Panc1 (cell line): ENCODE results near the gene CROCC2. TPM values are rescaled to one million over a fixed set of nuclear protein-coding genes. Genes with fewer than 3 reads are reported as not detected.
A peak's percentile ranks its signal among the peaks of the same experiment; 100 is the strongest.

Source experiments
- ATAC-seq: fragments of 200-7000 bp; cut with Tn5 transposase; 2 replicates; pipeline ENCODE4 v1.9.1; 2020; ENCODE audit warnings: mild to moderate bottlenecking, moderate library complexity
- BruUV-seq: library from RNA; stranded (reverse); fragments of 400-500 nt; replicated peaks from 2 replicates; lab custom pipeline; 2021; lab: Mats Ljungman, UMichigan
- CTCF ChIA-PET: fragments of 300-600 bp; sonication (Branson Sonifier 250); formaldehyde crosslinking; loops from one replicate; lab custom pipeline; 2022; ENCODE audit warnings: antibody characterized with exemption; lab: Charles Lee
- POLR2A ChIA-PET: fragments of 300-600 bp; sonication (Branson Sonifier 250); formaldehyde crosslinking; loops from one replicate; lab custom pipeline; 2022; ENCODE audit warnings: antibody characterized with exemption; lab: Charles Lee
- DNase-seq: peaks from one replicate; pipeline ENCODE4 v3.0.0-alpha.2; 2010; ENCODE audit warnings: low read depth, low spot score
- H3K27ac ChIP-seq: 2 replicates; pipeline ENCODE4 v1.5.1; 2011; ENCODE audit warnings: mild to moderate bottlenecking, low read length, inconsistent platforms
- H3K27me3 ChIP-seq: fragments of 200-500 bp; sonication (Bioruptor generic); 2 replicates; pipeline ENCODE4 v1.6.0; 2014; ENCODE audit warnings: low read length, inconsistent platforms; ENCODE audit not compliant: control insufficient read depth, insufficient read depth
- H3K36me3 ChIP-seq: fragments of 200-500 bp; sonication (Bioruptor generic); 2 replicates; pipeline ENCODE4 v1.5.1; 2014; ENCODE audit warnings: inconsistent platforms, mild to moderate bottlenecking, low read length, moderate library complexity; ENCODE audit not compliant: control insufficient read depth, insufficient read depth
- H3K4me1 ChIP-seq: 2 replicates; pipeline ENCODE4 v1.5.1; 2011; ENCODE audit warnings: inconsistent platforms, mild to moderate bottlenecking, low read length, moderate library complexity; ENCODE audit not compliant: control insufficient read depth, insufficient read depth
- H3K4me3 ChIP-seq, 2 experiments: 2 replicates each; pipeline ENCODE4 v1.5.1; 2011 to 2012; ENCODE audit warnings: low read depth in 2 of 2, low read length in 2 of 2, mild to moderate bottlenecking in 2 of 2, inconsistent platforms in 1 of 2, moderate library complexity in 1 of 2
- H3K9me3 ChIP-seq: fragments of 200-500 bp; sonication (Bioruptor generic); 2 replicates; pipeline ENCODE4 v1.5.1; 2014; ENCODE audit warnings: low read depth, mild to moderate bottlenecking, inconsistent platforms, low read length, moderate library complexity; ENCODE audit not compliant: control insufficient read depth, insufficient read depth
- CTCF ChIP-seq: fragments of 450-650 bp; IDR thresholded peaks from 2 replicates; pipeline ENCODE4 v1.5.1; 2017; ENCODE audit warnings: mild to moderate bottlenecking
- POLR2AphosphoS5 ChIP-seq: IDR thresholded peaks from 2 replicates; pipeline ENCODE4 v1.6.1; 2012; ENCODE audit warnings: mild to moderate bottlenecking, low read depth, low read length, moderate library complexity
- SIN3A ChIP-seq: IDR thresholded peaks from 2 replicates; pipeline ENCODE4 v1.6.1; 2012; ENCODE audit warnings: low read depth, mild to moderate bottlenecking, low read length, moderate library complexity, borderline replicate concordance; ENCODE audit not compliant: insufficient read depth
- TCF7L2 ChIP-seq: IDR thresholded peaks from 2 replicates; pipeline ENCODE4 v1.6.1; 2011; ENCODE audit warnings: mild to moderate bottlenecking, low read depth, low read length, inconsistent platforms
- in situ Hi-C: cut with HindIII; loops from 2 replicates; pipeline ENCODE4 v1.10.0; 2016; ENCODE audit warnings: low sequenced_read_pairs, low pct_unique_long_range_greater_than_20kb
- intact Hi-C: fragments of 100-400 bp; cut with micrococcal nuclease; formaldehyde crosslinking; loops from one replicate; pipeline ENCODE4 v1.10.0; 2022; ENCODE audit not compliant: unreplicated experiment
- total RNA-seq: library from RNA; stranded (reverse); gene quantifications from one replicate; pipeline ENCODE4 v1.2.1, GENCODE V29; 2021; ENCODE audit not compliant: unreplicated experiment
- TF ChIP-seq, protein P1 (sequence below), 2 experiments: IDR thresholded peaks; 2 replicates each; pipeline ENCODE4 v1.6.1; 2011 to 2012; ENCODE audit warnings: low read depth in 2 of 2, control low read depth in 1 of 2, low read length in 1 of 2, mild to moderate bottlenecking in 1 of 2, moderate library complexity in 1 of 2; ENCODE audit not compliant: insufficient read depth in 1 of 2

Gene CROCC2
- total RNA-seq, 1 experiment from 2014 or later = 0.23 TPM

DNA sequence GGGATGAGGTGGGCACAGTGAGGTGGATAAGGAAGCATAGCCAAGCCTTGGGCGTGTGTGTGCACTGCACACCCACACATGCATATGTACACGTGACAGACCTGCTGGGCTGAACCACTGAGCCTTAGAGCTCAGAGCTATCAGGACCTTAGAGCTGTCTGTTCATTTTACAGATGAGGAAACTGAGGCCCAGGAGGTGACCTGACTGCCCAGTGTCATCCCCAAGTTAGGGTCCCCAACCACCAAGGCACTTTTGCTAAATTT lies 84.1 kb downstream of the CROCC2 start:
- Histone ChIP-seq H3K4me3 (no peak overlapping the region), H3K4me1 (peaks cover 18% of the 10 kb centered on the region), H3K27me3 (no peaks in the 10 kb centered on the region), H3K27ac (no peak overlapping the region), H3K9me3 (no peaks in the 10 kb centered on the region), H3K36me3 (no peaks in the 10 kb centered on the region)
- no TSS peak for BruUV-seq
- ATAC-seq (peak; percentile 1; the same call in 1 of the 2 replicates), DNase-seq (no peak)
- CTCF ChIA-PET = interaction anchor here (1.0 kb wide), 1 partner anchor 139 kb away, joined by 4 read pairs; no protein-coding TSS in a partner anchor
- TF ChIP-seq CTCF = no peak
- no peak for TF ChIP-seq POLR2AphosphoS5
- no peak for TF ChIP-seq SIN3A
- TF ChIP-seq TCF7L2 = no peak
- TF ChIP-seq, protein P1, sequence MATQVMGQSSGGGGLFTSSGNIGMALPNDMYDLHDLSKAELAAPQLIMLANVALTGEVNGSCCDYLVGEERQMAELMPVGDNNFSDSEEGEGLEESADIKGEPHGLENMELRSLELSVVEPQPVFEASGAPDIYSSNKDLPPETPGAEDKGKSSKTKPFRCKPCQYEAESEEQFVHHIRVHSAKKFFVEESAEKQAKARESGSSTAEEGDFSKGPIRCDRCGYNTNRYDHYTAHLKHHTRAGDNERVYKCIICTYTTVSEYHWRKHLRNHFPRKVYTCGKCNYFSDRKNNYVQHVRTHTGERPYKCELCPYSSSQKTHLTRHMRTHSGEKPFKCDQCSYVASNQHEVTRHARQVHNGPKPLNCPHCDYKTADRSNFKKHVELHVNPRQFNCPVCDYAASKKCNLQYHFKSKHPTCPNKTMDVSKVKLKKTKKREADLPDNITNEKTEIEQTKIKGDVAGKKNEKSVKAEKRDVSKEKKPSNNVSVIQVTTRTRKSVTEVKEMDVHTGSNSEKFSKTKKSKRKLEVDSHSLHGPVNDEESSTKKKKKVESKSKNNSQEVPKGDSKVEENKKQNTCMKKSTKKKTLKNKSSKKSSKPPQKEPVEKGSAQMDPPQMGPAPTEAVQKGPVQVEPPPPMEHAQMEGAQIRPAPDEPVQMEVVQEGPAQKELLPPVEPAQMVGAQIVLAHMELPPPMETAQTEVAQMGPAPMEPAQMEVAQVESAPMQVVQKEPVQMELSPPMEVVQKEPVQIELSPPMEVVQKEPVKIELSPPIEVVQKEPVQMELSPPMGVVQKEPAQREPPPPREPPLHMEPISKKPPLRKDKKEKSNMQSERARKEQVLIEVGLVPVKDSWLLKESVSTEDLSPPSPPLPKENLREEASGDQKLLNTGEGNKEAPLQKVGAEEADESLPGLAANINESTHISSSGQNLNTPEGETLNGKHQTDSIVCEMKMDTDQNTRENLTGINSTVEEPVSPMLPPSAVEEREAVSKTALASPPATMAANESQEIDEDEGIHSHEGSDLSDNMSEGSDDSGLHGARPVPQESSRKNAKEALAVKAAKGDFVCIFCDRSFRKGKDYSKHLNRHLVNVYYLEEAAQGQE (IDR thresholded peaks at IDR 0.05; ENCODE audit: insufficient read depth in 1 of 2, low read depth in 2 of 2, low read length in 1 of 2) = no peak
- intact Hi-C loops = no loop called here
- in situ Hi-C loops = no loop called here
- POLR2A ChIA-PET = no interaction called here

DNA sequence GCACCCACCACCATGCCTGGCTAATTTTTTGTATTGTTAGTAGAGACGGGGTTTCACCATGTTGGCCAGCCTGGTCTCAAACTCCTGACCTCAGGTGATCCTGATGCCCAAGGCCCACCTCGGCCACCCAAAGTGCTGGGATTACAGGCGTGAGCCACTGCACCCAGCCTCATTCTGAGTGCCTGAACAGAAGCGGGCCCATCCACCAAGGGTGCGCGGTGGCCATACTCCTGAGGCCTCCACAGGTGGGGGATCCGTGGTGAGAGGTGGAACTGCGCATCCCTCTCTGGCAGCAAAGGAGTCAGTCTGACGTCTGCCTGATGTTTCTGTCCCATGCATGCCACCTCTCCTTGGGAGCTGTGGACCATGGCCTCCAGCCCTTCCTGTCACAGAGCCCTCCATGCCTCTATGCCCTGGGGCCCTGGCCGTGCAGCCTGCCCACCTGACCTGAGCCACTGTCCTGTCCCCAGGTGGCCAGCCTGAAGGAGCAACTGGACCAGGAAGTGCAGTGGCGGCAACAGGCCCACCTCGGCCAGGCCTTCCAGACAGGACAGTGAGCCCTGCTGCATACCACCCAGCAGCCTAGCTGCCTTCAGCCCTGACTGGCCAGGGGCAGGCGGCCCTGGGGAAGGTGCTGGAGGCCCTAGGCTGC lies 84.7 kb downstream of the CROCC2 start:
- no peak for DNase-seq
- TF ChIP-seq CTCF (no peak), SIN3A (no peak), TCF7L2 (no peak), POLR2AphosphoS5 (no peak)
- TF ChIP-seq, protein P1 (IDR thresholded peaks at IDR 0.05; ENCODE audit: insufficient read depth in 1 of 2, low read depth in 2 of 2, low read length in 1 of 2) = no peak
- BruUV-seq = no TSS peak
- in situ Hi-C loops (no loop called here), intact Hi-C loops (no loop called here)
- no peak overlapping the region for H3K27ac ChIP-seq
- POLR2A ChIA-PET = no interaction called here
- H3K36me3 ChIP-seq = no peaks in the 10 kb centered on the region
- CTCF ChIA-PET = interaction anchor here (1.0 kb wide), 1 partner anchor 140 kb away, joined by 4 read pairs; no protein-coding TSS in a partner anchor
- no peaks in the 10 kb centered on the region for H3K27me3 ChIP-seq
- H3K4me1 ChIP-seq = peaks cover 18% of the 10 kb centered on the region
- no peaks in the 10 kb centered on the region for H3K9me3 ChIP-seq
- 0 out of 2 replicates have a peak, but pooled peaks have one; percentile 5 for ATAC-seq
- H3K4me3 ChIP-seq = no peak overlapping the region
